ENCODE measurements around the gene MKLN1. TPM values are rescaled to one million over a fixed set of nuclear protein-coding genes. Genes with fewer than 3 reads are reported as not detected.

MKLN1 gene
- total RNA-seq, 1 experiment from 2014 or later = 25.1 TPM

DNA sequence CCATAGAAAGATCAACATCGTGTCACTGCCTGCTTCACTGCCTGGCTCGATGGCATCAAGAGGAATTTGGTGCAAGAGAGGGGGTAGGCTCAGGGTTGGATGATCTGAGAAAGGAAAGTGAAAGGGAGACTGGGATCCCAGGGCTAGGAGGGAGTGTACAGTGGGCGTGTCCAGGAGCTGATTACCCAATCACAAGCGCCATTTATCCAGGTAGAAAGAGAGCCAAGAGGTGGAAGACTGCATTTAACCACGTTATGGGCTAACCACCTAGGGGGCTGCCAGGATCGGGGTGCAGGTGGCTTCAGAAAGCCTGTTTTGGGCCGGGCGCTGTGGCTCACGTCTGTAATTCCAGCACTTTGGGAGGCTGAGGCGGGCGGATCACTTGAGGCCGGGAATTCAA lies 218.4 kb downstream of the MKLN1 start:
- peak; percentile 63 for DNase-seq (ENCODE audit: low spot score)

Other genes starting within 250 kb of the MKLN1 start
- gene PODXL, start 228.8 kb downstream of the MKLN1 start, total RNA-seq (2014; rRNA removed; shearing (Covaris generic)) = 3.5 and 4.0 TPM in 2 replicates